Measurements from ENCODE around the gene FBXL19. TPM values are rescaled to one million over a fixed set of nuclear protein-coding genes. Genes with fewer than 3 reads are reported as not detected.

FBXL19 gene
- polyA plus RNA-seq, 1 of the 3 experiments (the other 2 are of a cell fraction): 20.6 TPM

DNA sequence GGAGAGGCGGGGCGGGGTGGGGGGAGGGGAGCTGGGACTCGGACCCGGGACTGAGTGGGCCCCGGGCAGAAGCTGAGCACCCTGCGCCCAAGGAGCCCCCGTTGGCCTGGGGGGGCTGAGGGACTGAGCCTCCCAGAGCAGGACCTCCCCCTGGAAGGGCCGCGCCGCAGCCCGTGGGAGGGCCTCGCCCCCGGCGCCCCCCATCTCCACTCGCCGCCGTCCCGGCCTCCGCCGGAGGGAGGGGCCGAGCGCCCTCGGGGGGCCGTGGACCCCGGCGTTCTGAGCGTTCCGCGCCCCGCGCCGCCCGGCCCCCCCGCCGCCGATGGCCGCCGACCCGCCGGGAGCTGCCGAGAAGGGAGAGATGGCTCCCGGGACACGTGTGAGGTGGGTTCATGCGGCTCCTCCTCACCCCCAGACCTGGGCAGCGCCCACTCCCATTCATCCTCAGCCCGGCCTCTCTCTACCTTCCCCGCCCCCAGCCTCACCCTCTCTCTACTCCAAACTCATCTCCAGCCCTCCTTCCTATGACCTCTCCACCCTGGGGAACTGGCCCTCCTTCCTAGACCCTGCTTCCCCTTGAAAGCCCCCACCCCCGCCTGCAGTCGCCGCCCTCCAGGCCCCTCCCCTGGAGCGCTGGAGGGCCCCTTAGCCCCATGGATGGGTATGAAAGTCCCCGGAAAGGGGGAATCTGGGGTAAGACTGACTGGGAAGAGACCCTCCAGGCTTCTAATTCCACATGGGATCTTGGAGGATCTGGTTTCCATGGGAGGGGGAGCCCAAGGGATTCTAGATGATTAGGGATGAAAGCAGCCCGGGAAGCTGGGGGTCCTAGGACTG lies 922 bp downstream of the FBXL19 start:
- Histone ChIP-seq H3K4me2 (peak overlapping the region; percentile 97), H3K9ac (peak overlapping the region; percentile 65), H3K27ac (ENCODE audit: low read depth in 2 of 2, low read length in 1 of 2) (peak overlapping the region in 1 of 2 experiments; percentile 85; a peak in 2 of 4 replicates), H3K9me3 (no peaks in the 10 kb centered on the region), H3K27me3 (ENCODE audit: insufficient read depth) (no peaks in the 10 kb centered on the region), H3K4me1 (ENCODE audit: control insufficient read depth in 1 of 2, insufficient read depth in 2 of 2, low read depth in 1 of 2, low read length in 1 of 2) (peaks cover 0 to 23% of the 10 kb centered on the region in 2 experiments; a peak in 1 of 4 replicates), H3K79me2 (ENCODE audit: insufficient read depth) (peaks cover 14% of the 10 kb centered on the region), H2AFZ (ENCODE audit: low read depth) (no peak overlapping the region), H3F3A (replicated peaks; ENCODE audit: insufficient read depth) (peaks cover 12% of the 10 kb centered on the region), H3K36me3 (replicated peaks in 1 of 2; ENCODE audit: control insufficient read depth in 1 of 2, insufficient read depth in 2 of 2, low read length in 1 of 2) (peaks cover 6 to 28% of the 10 kb centered on the region in 2 experiments), H3K9me2 (no peaks in the 10 kb centered on the region), H4K20me1 (ENCODE audit: insufficient read depth) (no peaks in the 10 kb centered on the region), H3K4me3 (ENCODE audit: low read depth in 2 of 2, low read length in 1 of 2) (peak overlapping the region; percentile 71 to 80)
- 3% methylated on average over 16 of the region's 53 CpGs for WGBS (ENCODE audit: low lambda C conversion rate)
- peak; percentile 67 for DNase-seq
- TF ChIP-seq JUND (IDR thresholded peaks at IDR 0.05): no peak
- peak; percentile 75 for TF ChIP-seq MXI1 (IDR thresholded peaks at IDR 0.05; ENCODE audit: low read depth, low read length)
- CTCF ChIA-PET: interaction anchor here (1.1 to 1.7 kb wide), 5 partner anchors 10 to 26 kb away, joined by 3 to 7 read pairs (median 5); no protein-coding TSS in a partner anchor
- POLR2A ChIA-PET: interaction anchor here (1.0 kb wide), 1 partner anchor 49 kb away, joined by 4 read pairs; no protein-coding TSS in a partner anchor

- DNase-seq: no peak
- 78% methylated on average over 10 of the region's 11 CpGs for WGBS (ENCODE audit: low lambda C conversion rate)
- H3K27ac ChIP-seq (ENCODE audit: low read depth in 2 of 2, low read length in 1 of 2): peak overlapping the region in 1 of 2 experiments; percentile 85; a peak in 2 of 4 replicates
- H3K9ac ChIP-seq: peak overlapping the region; percentile 65
- POLR2A ChIA-PET: no interaction called here
- peaks cover 14% of the 10 kb centered on the region for H3K79me2 ChIP-seq (ENCODE audit: insufficient read depth)
- no peak for TF ChIP-seq FOXM1 (IDR thresholded peaks at IDR 0.05; ENCODE audit: low read depth)
- TF ChIP-seq RAD21 (IDR thresholded peaks at IDR 0.05; ENCODE audit: low read length): no peak
- no peak for TF ChIP-seq MXI1 (IDR thresholded peaks at IDR 0.05; ENCODE audit: low read depth, low read length)
- TF ChIP-seq USF1 (IDR thresholded peaks at IDR 0.05; ENCODE audit: borderline replicate concordance, low read depth): no peak
- H3K36me3 ChIP-seq (replicated peaks in 1 of 2; ENCODE audit: control insufficient read depth in 1 of 2, insufficient read depth in 2 of 2, low read length in 1 of 2): peaks cover 8 to 34% of the 10 kb centered on the region in 2 experiments
- H3K4me3 ChIP-seq (ENCODE audit: low read depth in 2 of 2, low read length in 1 of 2): peak overlapping the region; percentile 71 to 80
- CTCF ChIA-PET: interaction anchor here (1.0 to 1.7 kb wide), 6 partner anchors 11 to 50 kb away, joined by 3 to 7 read pairs (median 4); no protein-coding TSS in a partner anchor
- no peaks in the 10 kb centered on the region for H4K20me1 ChIP-seq (ENCODE audit: insufficient read depth)
- no peaks in the 10 kb centered on the region for H3K27me3 ChIP-seq (ENCODE audit: insufficient read depth)
- H2AFZ ChIP-seq (ENCODE audit: low read depth): no peak overlapping the region
- H3K9me3 ChIP-seq: no peaks in the 10 kb centered on the region
- peaks cover 12% of the 10 kb centered on the region for H3F3A ChIP-seq (replicated peaks; ENCODE audit: insufficient read depth)
- H3K4me2 ChIP-seq: peak overlapping the region; percentile 97
- no peaks in the 10 kb centered on the region for H3K9me2 ChIP-seq
- peaks cover 0 to 23% of the 10 kb centered on the region in 2 experiments; a peak in 1 of 4 replicates for H3K4me1 ChIP-seq (ENCODE audit: control insufficient read depth in 1 of 2, insufficient read depth in 2 of 2, low read depth in 1 of 2, low read length in 1 of 2)
These were observed 1.7 kb downstream of the FBXL19 start for GRCh38 chr16:30924913-30925631.

GRCh38 chr16:30925632-30925987 lies 2.2 kb downstream of the FBXL19 start:
- no peak for TF ChIP-seq EP300 (IDR thresholded peaks at IDR 0.05; ENCODE audit: borderline replicate concordance in 1 of 2, low read depth in 1 of 2, low read length in 1 of 2)
- TF ChIP-seq, protein P1, sequence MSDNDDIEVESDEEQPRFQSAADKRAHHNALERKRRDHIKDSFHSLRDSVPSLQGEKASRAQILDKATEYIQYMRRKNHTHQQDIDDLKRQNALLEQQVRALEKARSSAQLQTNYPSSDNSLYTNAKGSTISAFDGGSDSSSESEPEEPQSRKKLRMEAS (IDR thresholded peaks at IDR 0.05; ENCODE audit: low read depth): no peak
- no peak for TF ChIP-seq CHD2 (IDR thresholded peaks at IDR 0.05; ENCODE audit: low read length, partially characterized antibody)
- TF ChIP-seq SMC3 (IDR thresholded peaks at IDR 0.05; ENCODE audit: low read depth, low read length): no peak
- TF ChIP-seq TEAD4 (IDR thresholded peaks at IDR 0.05; ENCODE audit: borderline replicate concordance, insufficient read depth): no peak
- TF ChIP-seq GABPA (IDR thresholded peaks at IDR 0.05; ENCODE audit: low read depth): no peak
- no peak for TF ChIP-seq RCOR1 (IDR thresholded peaks at IDR 0.05; ENCODE audit: low read length)
- TF ChIP-seq USF2 (IDR thresholded peaks at IDR 0.05; ENCODE audit: borderline replicate concordance, low read depth, low read length): no peak
- Histone ChIP-seq H3K79me2 (ENCODE audit: insufficient read depth) (peaks cover 14% of the 10 kb centered on the region), H3K36me3 (replicated peaks in 1 of 2; ENCODE audit: control insufficient read depth in 1 of 2, insufficient read depth in 2 of 2, low read length in 1 of 2) (peaks cover 7 to 39% of the 10 kb centered on the region in 2 experiments), H3K9ac (peak overlapping the region; percentile 65; the same call in 1 of the 2 replicates), H3K9me2 (no peaks in the 10 kb centered on the region), H3K4me3 (ENCODE audit: low read depth in 2 of 2, low read length in 1 of 2) (peak overlapping the region in 1 of 2 experiments; percentile 80; a peak in 1 of 4 replicates), H3K9me3 (no peaks in the 10 kb centered on the region), H3K27me3 (ENCODE audit: insufficient read depth) (no peaks in the 10 kb centered on the region), H2AFZ (ENCODE audit: low read depth) (no peak overlapping the region), H4K20me1 (ENCODE audit: insufficient read depth) (no peaks in the 10 kb centered on the region), H3K4me1 (ENCODE audit: control insufficient read depth in 1 of 2, insufficient read depth in 2 of 2, low read depth in 1 of 2, low read length in 1 of 2) (peaks cover 0 to 23% of the 10 kb centered on the region in 2 experiments; a peak in 1 of 4 replicates), H3K27ac (ENCODE audit: low read depth in 2 of 2, low read length in 1 of 2) (no peak overlapping the region; a peak in 1 of 4 replicates), H3K4me2 (peak overlapping the region; percentile 97; the same call in 1 of the 2 replicates), H3F3A (replicated peaks; ENCODE audit: insufficient read depth) (peaks cover 10% of the 10 kb centered on the region)
- no peak for DNase-seq
- ChIA-PET CTCF (interaction anchor here (1.0 to 1.7 kb wide), 5 partner anchors 10 to 50 kb away, joined by 3 to 5 read pairs (median 3); no protein-coding TSS in a partner anchor), POLR2A (no interaction called here)
- 93% methylated on average over 20 of the region's 26 CpGs for WGBS (ENCODE audit: low lambda C conversion rate)
